BJ (cell line): ENCODE data around the gene LRRN3. TPM values are rescaled to one million over a fixed set of nuclear protein-coding genes. Genes with fewer than 3 reads are reported as not detected.

ENCODE experiments used
- CTCF ChIA-PET: fragments of 350-600 bp; formaldehyde crosslinking; extraction: SDS; loops from one replicate; lab custom pipeline; 2021; ENCODE audit warnings: antibody characterized with exemption, inconsistent platforms; lab: Yijun Ruan, JAX
- POLR2A ChIA-PET: fragments of 300-600 bp; sonication (Branson Sonifier 250); formaldehyde crosslinking; extraction: SDS; loops from one replicate; lab custom pipeline; 2021; ENCODE audit warnings: antibody characterized with exemption; lab: Charles Lee
- DNase-seq: peaks from one replicate; pipeline ENCODE4 v3.0.0-alpha.2; 2011; ENCODE audit warnings: low read depth
- H3K27me3 ChIP-seq: 2 replicates; pipeline ENCODE4 v1.6.0; 2011; ENCODE audit warnings: low read length; ENCODE audit not compliant: control insufficient read depth, insufficient read depth
- H3K36me3 ChIP-seq: 2 replicates; pipeline ENCODE4 v1.5.1; 2011; ENCODE audit warnings: low read length; ENCODE audit not compliant: control insufficient read depth, insufficient read depth
- H3K4me3 ChIP-seq: 2 replicates; pipeline ENCODE4 v1.5.1; 2011; ENCODE audit warnings: low read depth, mild to moderate bottlenecking, control low read depth, low read length
- polyA plus RNA-seq: library from polyadenylated mRNA; depleted of rRNA; stranded (reverse); fragments of >200 nt; gene quantifications from 2 replicates; pipeline ENCODE4 v1.2.3, GENCODE V29; 2011
- TF ChIP-seq, protein P1 (sequence below): IDR thresholded peaks from 2 replicates; pipeline ENCODE4 v1.5.1; 2011; ENCODE audit warnings: low read depth, mild to moderate bottlenecking, control low read depth, inconsistent platforms, low read length, moderate library complexity; ENCODE audit not compliant: insufficient read depth

Gene LRRN3
- polyA plus RNA-seq, 1 experiment = 7.2 TPM

DNA sequence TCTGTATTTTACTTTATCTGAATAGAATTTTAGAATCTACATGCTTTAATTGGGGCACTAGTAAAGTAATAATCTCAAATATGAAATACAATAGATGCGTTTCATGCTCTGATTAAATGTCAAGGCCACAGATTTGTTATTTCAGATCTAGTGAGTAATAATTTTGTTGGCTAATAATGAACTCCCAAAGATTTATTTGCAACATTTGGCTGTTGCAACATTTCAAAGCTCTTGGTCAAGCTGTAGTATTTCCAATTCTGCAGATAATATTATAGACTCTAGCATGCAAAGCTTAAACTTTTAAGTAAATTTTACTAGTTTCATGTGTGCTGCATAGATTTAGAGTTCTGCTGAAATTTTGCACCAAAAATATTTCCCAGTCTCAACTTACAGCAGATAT is 16.7 kb downstream of the LRRN3 start:
- H3K36me3 ChIP-seq = no peaks in the 10 kb centered on the region
- ChIA-PET CTCF (interaction anchor here (1.5 kb wide), 1 partner anchor 9 kb away, joined by 7 read pairs; no protein-coding TSS in a partner anchor), POLR2A (no interaction called here)
- no peak for DNase-seq
- no peaks in the 10 kb centered on the region for H3K27me3 ChIP-seq
- no peak overlapping the region for H3K4me3 ChIP-seq
- TF ChIP-seq, protein P1, sequence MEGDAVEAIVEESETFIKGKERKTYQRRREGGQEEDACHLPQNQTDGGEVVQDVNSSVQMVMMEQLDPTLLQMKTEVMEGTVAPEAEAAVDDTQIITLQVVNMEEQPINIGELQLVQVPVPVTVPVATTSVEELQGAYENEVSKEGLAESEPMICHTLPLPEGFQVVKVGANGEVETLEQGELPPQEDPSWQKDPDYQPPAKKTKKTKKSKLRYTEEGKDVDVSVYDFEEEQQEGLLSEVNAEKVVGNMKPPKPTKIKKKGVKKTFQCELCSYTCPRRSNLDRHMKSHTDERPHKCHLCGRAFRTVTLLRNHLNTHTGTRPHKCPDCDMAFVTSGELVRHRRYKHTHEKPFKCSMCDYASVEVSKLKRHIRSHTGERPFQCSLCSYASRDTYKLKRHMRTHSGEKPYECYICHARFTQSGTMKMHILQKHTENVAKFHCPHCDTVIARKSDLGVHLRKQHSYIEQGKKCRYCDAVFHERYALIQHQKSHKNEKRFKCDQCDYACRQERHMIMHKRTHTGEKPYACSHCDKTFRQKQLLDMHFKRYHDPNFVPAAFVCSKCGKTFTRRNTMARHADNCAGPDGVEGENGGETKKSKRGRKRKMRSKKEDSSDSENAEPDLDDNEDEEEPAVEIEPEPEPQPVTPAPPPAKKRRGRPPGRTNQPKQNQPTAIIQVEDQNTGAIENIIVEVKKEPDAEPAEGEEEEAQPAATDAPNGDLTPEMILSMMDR = no peak

DNA sequence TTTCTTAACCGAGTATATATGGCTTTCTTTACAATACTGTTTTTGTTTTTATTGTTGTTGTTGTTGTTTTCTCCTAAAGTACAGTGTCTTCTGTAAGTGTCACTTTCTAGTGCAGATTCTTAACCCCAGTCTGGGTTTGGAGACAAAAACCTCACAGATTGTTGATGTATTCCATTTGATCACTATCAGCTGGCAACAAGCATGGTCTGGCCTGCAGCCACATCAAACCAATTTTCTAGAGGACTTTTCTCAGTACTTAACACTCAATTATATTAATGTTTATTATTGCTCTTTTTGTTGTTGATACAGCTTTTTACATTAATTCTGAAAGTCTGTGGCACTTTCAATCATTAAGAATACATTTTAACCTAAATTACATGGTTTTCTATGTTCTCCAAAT is 17.1 kb downstream of the LRRN3 start:
- DNase-seq = no peak
- Histone ChIP-seq H3K36me3 (no peaks in the 10 kb centered on the region), H3K27me3 (no peaks in the 10 kb centered on the region), H3K4me3 (no peak overlapping the region)
- ChIA-PET CTCF (interaction anchor here (1.2 to 1.5 kb wide), 2 partner anchors 8 to 10 kb away, joined by 3 to 7 read pairs; no protein-coding TSS in a partner anchor), POLR2A (no interaction called here)
- TF ChIP-seq, protein P1 = no peak

DNA sequence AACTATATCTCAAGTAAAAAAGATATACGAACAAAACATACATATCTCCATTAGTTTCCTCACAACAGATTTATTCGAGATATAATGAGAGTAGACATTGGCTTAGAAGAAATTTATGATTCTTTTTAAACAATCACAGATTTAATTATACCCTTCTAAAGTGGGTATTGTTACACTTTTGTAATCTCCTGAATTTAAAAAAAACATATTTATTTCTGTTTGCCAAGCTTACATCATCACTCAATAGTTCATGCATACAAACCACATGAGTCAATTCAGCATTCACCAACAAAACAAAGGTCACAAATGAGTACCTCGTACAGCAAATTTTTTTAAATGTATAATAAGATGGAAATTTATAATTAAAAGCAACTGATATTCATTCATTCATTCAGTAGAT is 17.6 kb downstream of the LRRN3 start:
- TF ChIP-seq, protein P1 = no peak
- ChIA-PET CTCF (interaction anchor here (1.0 to 1.5 kb wide), 3 partner anchors 9 to 64 kb away, joined by 3 to 7 read pairs (median 3); no protein-coding TSS in a partner anchor), POLR2A (interaction anchor here (0.7 kb wide), 1 partner anchor 9 kb away, joined by 4 read pairs; no protein-coding TSS in a partner anchor)
- Histone ChIP-seq H3K27me3 (no peaks in the 10 kb centered on the region), H3K4me3 (no peak overlapping the region), H3K36me3 (no peaks in the 10 kb centered on the region)
- no peak for DNase-seq

DNA sequence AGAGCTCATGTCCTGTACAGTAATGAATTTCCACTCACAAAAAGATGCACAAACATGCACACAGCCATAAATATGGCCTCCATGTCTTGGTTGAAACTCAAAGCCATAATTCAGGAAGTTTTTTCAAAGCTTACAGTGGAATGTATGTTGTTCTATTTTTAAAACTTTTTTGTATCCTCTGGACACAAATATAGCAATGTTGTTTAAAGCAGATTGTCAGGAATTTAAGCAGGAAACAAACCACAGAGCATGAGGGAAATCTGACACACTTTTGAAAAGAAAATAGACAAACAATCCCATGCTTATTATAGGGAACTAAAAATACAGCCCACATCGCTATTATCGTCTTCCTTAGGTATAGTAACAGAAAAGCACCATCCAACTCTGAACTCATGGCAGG is 21.5 kb downstream of the LRRN3 start:
- TF ChIP-seq, protein P1 = no peak
- H3K27me3 ChIP-seq = no peaks in the 10 kb centered on the region
- H3K36me3 ChIP-seq = no peaks in the 10 kb centered on the region
- POLR2A ChIA-PET = interaction anchor here (1.0 kb wide), 1 partner anchor 15 kb away, joined by 3 read pairs; no protein-coding TSS in a partner anchor
- no peak overlapping the region for H3K4me3 ChIP-seq
- DNase-seq = no peak
- CTCF ChIA-PET = interaction anchor here (1.5 kb wide), 1 partner anchor 13 kb away, joined by 6 read pairs; no protein-coding TSS in a partner anchor

DNA sequence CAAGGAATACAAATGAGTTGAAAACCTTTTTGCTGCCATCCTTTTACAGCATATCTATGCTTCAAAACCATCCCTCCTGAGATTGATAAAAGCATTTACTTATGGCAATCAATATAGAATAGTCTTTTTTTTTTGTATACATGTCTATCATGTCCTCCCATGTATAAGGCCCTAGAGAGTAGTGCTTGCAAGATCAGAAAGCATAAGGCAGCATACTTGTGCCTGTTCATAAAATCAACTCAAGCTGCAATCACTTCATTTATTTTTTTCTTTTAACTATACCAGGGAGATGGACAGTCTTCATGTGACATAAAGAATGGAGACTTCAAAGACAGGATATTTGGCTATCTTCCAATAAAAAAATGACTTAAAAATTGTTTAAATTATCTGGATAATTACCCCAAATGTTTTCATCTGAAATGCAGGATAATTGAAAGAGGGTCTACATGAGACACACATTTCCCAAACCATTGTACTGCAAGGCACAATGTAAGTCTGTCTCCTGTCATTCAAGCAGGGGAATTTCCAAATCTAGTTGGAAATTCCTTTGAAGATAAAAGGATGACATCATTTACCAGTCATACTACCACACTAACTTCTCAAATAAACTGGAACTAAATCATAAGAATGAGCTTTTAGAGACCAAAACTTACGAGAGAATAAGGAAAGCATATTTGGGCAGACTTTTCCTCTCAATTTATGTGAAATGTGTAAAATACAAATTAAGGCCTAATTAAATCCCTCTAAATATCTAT is 22.5 kb downstream of the LRRN3 start:
- POLR2A ChIA-PET = interaction anchor here (0.6 kb wide), 2 partner anchors 21 to 84 kb away, joined by 3 read pairs; no protein-coding TSS in a partner anchor
- DNase-seq = no peak
- TF ChIP-seq, protein P1 = no peak

More for the DNA sequence above, 22.5 kb downstream of the LRRN3 start:
- H3K27me3 ChIP-seq = no peaks in the 10 kb centered on the region
- CTCF ChIA-PET = interaction anchor here (0.5 to 1.5 kb wide), 3 partner anchors 14 to 281 kb away, joined by 3 to 6 read pairs (median 4); no protein-coding TSS in a partner anchor
- no peaks in the 10 kb centered on the region for H3K36me3 ChIP-seq
- H3K4me3 ChIP-seq = no peak overlapping the region
